GM19023 (cell line): ENCODE results near the gene CABLES1.

Experiments used
- ATAC-seq: cut with Tn5 transposase; IDR thresholded peaks from one replicate; pipeline ENCODE4 v1.9.1; 2021; ENCODE audit warnings: mild to moderate bottlenecking, moderate library complexity; ENCODE audit not compliant: unreplicated experiment

The CABLES1 gene

DNA sequence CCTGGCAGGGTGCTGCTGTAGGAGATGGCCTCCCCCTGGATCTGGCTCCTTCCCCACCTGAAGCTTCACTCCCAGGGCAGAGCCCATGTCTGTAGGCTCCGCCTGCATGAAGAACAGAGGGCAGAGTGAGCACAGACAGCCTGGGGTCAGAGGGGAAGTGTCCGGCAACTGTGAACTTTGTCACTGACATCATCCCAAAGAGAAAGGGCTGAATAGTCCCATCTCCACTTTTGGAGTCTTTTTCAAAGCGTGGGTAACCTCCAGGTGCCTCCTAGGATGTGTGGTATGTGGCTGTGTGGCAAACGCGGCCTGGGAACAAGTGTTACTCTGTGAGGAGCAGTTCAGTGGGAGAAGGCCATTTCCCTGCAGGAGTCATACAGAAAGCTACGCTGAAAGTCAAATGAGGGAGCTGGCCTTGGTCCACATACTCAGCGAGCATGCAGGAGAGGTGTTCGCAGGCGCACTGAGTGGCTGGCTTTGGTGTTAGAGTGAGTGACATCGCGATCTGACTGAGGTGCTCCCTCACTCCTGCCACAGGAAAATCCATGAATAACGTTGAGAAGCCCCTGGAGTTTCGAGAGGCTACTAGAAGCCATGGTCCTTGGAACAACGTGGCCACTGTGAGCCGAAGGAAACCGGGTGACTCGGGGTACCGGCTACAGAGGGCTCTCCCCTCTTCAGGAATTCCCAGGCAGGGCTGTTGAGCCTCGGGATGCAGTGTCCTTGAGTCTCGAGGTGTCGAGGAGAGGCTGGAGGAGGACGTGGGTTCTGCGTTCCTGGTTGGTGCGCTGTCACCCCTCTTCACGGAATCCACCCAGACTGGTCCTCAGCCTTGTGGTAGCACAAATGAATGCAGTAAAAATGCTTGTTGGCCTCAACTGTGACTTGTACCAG, 54.7 kb downstream of the CABLES1 start:
- no peak for ATAC-seq

DNA sequence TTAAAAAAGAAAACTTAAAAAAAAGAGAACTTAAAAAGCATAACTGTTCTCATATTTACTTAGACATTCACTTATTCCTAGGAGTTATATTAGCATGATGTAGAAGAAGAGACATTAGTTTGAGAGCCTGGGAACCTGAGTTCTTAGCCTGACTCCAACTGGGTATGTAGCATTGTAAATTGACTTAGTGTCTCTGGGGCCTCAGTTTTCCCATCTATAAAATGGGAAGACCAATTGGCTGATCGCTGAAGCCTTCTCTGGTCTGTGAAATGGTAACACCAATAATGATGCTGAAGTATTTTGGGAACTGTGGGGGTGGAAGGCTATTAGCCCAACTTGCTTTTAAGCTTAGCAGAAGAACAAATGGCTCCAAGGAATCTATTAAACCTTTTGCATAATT, 55.9 kb downstream of the CABLES1 start:
- no peak for ATAC-seq

DNA sequence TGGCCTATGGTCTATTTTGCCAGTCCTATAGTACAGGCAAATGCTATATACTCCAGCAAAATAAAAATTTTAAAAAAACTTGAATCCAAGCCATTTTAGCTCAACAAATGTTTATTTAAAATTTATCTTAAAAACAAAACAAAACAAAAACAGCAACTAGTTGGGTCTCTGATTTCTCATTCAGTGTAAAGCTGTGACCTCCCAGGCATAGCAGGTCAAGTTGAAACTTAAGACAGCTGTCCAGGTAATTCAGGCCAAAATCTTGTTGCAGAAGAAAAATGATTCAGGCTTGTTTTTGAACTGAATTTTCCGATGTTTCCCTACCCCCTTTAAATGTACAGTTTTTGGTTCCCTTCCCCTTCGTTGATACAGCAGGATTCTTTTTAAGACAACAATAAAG, 58.5 kb downstream of the CABLES1 start:
- no peak for ATAC-seq

DNA sequence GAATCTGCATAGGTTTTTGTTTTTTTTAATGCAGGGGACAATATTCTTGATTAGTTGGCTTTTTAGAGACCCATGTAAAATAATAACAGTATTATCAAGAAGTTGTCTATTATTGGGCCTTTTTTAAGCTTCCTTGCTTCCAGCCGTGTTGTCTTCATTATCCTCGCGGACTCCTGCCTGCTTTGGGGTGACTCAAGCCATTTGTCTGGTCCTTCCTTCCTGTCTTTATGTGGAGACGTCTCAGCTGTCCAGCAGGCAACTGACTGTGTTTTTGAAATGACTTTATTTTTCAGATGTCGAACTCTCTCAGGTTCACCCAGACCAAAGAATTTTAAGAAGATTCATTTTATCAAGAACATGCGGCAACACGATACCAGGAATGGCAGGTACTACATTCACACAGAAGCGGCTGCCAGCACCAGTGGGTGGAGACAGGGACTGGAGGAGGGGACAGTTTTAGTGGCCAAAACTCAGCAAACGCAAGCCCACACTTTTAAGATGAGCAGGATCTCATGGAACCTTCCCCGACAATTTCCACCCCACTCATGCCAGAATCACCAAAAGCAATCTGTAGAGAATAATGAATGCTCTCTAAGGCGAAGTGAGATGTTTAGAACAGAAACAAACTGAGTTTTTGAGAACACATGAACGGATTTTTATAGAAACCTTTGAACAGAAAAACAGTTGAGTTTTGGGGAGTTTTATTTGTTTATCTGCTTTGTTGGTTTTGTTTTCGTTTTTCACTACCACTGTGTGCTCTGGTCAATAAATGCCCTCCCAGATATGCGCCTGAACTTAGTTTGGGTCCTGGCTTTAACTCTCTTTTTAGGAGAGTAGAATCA, 59.1 kb downstream of the CABLES1 start:
- ATAC-seq = no peak

DNA sequence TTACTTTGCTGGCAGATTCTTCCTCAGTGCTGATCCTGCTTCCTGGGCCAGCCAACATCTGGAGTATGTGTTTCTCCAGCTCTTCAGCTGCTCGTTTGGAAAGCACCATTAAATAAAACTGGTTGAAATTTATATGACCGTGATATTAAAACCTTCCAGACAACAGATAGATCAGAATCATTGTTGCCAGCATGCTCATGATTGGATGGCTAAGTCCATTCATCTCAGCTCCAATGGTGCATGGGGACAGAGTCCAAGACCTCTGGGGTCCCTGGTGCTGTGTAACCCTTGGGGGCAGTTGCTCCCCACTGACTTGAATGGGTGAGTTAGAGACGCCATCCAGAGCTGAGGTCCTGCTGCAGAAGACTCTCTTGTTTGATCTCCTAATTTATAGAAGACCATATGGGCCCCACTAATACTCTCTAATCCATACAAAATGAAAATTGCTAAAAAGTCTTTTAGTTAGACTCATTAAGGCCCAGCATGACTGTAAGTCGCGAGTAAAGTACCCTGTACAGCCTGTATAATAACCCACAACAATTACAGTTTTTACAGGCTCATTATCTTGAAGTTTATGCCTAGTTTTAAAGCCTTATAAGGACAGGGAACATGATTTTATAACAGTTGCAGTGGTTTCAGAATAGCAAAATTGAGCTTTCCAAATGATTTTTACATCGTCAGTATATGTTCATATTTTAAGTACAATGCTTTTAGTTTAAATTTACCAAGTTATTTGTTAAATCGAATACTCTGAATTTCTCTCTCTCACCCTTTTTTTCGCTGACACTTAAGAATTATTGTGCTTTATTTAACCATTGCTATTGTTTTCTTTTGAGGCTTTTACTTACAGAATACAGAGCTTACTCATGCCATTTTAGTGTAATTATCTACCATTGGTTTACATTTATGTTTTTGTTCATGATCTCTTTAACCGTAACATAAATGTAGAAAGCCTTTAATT, 60.0 kb downstream of the CABLES1 start:
- no peak for ATAC-seq

DNA sequence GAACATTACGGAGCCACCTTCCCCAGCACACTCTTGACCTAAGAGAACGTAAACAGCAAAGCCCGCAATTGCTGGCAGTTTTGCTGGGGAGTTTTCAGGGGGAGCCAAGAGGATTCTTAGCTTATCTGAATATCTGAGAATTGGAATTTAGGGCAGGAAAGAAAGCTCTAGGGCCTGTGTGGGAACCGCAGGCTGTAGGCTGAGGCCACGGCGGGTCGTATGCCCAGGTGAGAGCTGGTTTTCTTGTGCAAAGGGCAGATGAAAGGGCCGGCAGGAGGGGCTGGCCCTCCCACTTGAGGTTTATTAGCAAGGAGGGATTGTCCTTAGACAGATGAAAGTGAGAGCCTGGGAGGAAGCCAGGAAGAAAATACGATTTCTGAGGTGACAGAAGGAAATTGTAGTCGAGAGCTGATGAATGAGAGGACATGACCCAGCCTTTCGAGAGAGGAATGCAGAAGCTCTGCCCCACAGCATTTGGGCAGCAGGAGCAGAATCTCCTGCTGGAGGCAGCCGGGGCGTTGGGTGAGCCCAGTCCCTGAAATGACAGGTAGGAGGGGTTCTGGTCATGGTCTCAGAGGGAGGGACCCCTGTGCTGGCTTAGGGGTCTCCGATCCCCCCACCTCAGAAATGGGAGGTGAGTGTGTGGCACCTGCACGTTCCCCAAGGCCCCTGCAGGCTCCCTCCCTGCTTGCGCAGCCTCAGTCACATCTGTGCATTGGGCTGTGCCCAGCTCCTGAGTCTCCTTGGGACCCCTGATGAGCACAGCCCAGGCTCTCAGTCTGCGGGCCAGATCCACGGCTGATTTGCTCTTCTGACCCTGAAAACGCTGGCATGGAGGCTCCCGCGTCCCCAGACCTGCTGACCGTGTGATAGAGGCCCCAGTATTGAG, 61.1 kb downstream of the CABLES1 start:
- ATAC-seq = no peak

DNA sequence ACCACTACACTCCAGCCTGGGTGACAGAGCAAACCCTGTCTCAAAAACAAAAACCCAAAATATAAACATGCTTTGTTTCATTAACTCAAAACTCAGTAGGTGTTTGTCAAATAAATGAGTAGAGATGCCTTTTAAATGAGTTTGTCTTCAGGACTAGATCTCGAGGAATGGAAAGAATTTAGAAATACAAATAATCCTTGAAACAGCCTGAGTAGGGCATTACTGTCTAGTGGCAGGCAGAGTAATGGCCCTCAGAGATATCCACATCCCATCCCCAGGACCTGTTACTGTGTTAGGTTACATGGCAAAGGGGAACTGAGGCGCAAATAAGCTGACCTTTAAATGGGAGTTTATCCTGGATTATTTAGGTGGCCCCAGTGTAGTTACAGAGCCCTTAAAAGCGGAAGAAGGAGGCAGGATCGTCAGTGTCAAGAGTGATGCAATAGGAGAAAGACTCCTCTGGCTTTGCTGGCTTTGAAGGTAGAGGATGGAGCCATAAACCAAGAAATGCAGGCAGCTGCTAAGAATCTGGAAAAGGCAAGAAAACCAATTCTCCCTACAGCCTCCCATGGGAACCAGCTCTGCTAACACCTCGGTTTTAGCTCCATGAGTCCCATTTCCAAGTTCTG, 63.0 kb downstream of the CABLES1 start:
- ATAC-seq = no peak

DNA sequence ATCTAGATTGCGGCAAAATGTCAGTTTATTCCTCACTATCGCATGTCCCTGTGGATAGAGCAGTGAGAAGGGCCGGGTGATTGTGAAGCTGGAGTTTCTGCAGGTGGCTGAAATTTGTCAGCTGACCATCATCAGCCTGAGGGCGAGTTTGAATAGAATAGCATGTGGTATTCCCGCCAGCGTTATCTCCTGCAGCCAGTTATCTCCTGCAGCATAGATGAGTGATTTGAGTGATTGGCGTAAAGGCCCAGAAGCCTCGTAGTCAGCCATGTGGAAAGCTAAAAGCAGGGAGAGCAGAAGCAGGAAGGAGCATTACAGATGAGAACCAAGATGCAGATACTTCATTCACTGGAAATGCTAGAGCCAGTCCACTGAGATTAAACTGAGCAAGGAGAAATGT, 65.5 kb downstream of the CABLES1 start:
- ATAC-seq = no peak

DNA sequence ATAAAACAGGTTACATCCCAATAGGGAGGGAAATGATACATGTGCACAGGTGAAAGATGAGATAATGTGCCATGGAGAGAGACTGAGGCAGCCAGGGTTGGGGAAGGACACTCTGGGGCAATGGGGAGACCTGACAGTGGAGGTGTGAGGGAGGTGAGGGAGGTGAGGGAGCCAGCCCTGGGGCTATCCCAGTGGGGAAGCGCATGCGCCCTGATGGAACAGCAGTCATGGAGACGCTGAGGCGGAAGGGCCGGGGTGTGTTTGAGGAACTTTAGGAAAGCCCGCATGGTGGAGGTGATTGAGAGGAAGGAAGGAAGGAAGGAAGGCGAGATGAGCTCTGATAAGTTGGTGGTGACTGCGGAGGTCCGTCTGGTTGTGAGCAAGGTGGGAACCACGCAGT, 66.5 kb downstream of the CABLES1 start:
- no peak for ATAC-seq

DNA sequence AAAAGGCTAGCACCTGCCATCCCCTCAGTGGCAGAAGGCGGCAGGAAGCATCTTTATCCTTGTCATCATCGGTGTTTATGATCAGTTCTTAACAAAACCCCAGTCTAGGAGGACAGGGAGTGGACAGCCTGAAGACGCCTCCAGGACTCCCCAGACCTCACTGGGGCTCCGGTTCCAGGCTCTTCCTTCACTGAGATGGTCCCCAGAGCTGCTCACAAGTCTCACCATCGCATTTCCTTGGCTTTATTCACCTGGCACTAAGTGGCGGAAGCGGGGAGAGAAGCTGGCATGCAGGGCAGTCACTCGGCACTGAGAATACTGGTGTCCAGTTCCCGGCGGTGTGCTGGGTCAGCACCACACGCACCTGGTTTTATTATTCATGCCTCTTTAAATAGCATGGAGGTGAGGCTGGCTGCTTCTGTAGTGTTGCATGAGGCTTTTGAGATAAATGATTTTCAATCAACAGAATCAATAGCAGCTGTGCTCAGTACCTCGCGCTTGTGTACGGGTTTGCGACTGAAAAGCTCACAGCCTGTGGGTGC, 68.7 kb downstream of the CABLES1 start:
- ATAC-seq = no peak

DNA sequence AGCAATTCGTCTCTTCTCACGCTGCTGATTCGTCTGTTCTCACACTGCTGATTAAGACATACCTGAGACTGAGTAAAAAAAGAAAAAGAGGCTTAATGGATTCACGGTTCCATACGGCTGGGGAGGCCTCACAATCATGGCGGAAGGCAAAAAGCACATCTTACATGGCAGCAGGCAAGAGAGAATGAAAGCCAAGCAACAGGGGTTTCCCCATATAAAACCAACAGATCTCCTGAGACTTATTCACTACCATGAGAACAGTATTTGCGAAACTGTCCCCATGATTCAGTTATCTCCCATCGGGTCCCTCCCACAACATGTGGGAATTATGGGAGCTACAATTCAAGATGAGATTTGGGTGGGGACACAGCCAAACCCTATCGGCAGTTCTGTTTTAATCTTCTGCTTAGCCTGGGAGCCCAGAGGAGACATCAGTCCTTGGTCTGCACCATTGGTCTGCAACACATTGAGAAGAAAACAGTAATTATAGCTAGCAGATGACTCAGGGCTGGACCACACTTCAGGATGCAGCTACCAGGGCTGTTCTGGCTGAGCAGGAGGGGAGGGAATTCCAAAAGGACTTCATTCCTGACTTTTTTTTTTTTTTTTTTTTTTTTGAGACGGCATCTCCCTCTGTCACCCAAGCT, 69.4 kb downstream of the CABLES1 start:
- no peak for ATAC-seq

DNA sequence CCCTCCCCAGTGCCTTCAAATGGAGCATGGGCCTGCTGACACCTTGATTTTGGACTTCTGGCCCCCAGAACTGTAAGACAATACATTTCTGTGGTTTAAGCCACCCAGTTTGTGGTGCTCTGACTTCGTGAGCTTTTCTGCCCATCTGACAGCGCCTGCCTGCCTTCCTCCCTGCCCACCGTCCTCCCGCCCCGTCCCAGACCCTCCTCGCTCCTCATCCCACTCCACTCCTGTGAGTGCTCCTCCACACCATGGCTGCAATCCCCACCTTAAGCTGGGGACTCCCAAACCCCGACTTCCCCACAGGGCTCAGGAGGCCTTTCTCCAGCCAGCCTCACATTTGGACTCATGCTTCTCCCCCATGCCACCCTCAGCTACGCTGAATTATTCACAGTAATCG, 70.7 kb downstream of the CABLES1 start:
- no peak for ATAC-seq

DNA sequence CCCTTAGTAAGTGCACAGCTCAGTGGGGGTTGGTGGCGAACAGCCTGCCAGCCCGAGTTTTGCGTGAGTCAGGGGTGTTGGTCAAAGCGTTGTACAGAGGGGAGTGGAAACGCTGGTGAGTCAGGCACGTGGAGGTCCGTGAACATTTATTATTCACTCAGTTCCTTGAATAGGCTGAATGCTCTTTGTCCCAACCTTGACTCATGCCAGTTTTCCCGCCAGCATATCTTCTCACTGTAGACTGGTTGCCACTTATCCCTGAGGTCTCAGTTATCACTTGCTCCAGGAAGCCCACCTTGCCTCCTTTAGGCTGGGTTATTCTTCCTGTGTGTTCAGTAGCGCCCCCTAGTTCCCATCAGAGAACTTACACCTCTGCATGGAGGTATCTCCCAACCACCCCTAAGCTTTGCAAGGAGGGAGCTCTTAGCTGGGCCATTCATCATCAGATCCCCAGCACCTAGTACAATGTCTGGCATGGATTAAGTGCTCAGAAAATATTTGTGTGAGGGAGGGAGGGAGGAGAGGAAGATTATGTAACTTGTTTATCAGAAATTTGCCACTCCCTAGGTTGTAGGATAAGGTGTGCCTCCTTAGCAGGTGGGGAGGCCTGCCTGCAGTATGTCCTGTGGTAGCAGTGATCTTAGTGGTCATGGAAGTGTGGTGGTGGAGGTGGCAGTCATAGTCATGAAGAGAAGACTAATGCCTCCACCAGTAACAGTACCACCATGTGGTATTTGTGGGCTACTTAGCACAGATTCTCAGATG, 72.1 kb downstream of the CABLES1 start:
- no peak for ATAC-seq

DNA sequence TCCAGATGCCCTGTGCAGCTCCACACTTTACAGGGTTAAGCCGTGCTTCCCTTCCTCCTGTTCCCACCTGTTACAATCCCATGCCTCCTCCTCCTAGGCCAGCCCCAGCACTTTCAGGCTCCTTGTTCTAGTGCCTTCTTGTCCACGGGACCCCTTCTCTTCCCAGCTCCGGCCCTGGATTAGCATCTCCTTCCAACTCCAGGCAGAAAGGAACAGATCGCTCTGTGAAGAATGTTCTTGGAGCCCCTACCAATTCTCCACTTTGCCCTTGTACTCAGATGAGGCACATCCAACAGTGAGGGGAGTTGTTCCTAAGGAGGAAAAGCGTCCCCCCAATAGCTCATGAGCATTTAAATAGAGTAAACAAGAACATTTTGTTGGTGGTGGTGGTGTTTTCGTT, 72.7 kb downstream of the CABLES1 start:
- no peak for ATAC-seq

DNA sequence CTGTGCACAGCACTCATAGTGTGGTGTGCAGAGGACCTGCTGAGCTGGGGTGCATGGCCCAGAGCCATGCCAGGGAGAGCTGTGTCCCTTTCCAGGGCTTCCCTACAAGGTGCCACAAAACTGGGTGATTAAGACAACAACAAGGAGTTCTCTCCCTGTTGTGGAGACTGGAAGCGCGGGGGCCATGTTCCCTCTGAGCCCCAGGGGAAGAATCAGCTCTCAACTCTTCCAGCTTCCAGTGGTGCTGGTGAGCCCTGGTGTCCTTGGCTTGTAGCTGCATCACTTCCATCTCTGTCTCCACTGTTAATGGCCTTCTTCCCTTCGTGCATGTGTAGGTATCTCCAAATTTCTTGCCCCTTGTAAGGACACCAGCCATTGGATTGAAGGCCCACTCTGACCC, 73.3 kb downstream of the CABLES1 start:
- no peak for ATAC-seq

DNA sequence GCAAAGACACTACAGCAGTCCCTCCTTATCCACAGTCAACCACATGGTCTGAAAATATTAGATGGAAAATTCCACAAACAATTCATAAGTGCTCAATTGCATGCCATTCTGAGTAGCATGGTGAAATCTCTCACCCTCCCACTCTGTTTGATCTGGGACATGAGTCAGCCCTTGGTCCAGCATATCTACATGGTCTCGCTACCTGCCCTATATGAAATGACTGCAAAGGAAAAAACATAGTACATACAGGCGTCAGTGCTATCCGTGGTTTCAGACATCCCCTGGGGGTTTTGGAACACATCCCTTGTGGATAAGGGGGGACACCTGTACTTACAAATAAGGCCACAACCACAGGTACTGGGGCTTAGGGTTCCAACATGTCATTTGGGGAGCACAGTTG, 73.7 kb downstream of the CABLES1 start:
- ATAC-seq = no peak

DNA sequence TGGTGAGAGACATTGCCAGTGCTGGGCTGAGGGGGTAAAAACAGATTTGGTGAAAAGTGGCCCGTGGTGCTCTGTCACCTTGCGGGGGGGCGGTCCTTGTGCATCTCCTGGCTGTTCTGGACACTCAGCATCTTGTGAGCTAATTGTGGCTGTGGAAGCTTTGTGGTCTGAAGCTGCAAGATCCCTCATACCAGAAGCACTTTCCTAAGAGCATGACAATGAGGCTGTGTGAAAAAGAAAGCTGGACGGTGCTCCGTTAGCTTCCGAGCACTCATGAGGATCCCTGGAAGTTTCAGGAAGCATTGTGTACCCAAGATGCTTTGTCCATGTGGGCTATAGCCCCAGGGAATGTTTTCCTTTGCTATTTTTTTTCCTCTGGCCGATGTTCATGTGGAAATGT, 74.5 kb downstream of the CABLES1 start:
- no peak for ATAC-seq

DNA sequence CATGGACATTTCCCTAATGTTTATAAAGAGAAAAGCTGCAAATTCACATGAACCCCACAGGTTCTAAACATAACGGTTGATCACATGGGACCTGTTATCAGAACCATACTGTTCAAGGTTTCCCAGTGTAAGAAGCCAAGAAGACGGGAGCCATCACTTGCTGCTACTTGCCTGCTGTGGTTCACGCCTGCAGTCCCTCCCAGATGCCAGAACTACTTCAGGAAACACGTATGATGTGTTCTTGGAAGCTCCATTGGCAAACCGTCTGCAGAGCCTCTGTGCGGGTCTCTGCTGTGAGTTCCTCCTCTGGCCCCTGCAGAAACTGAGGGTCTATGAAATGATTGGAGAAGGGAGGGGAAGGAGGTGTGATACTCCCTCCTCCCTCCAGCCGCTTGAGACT, 75.2 kb downstream of the CABLES1 start:
- ATAC-seq = no peak
